Large intestine (tissue), 3 donors: ENCODE data around the gene RGS14. TPM values are rescaled to one million over a fixed set of nuclear protein-coding genes. Genes with fewer than 3 reads are reported as not detected.

ENCODE experiments used
- DNase-seq, 2 donors: peaks; one replicate each; pipeline versions ENCODE4 v3.0.0 to v3.0.0-alpha.2; 2013
- H3K27ac ChIP-seq: one replicate; pipeline ENCODE4 v1.5.1; 2013; ENCODE audit warnings: low read length
- H3K27me3 ChIP-seq: 2 replicates; pipeline ENCODE4 v1.6.1; 2013; ENCODE audit warnings: low read length; ENCODE audit not compliant: control insufficient read depth, insufficient read depth
- H3K36me3 ChIP-seq: 2 replicates; pipeline ENCODE4 v1.6.1; 2013; ENCODE audit warnings: low read length; ENCODE audit not compliant: control insufficient read depth, insufficient read depth
- H3K4me1 ChIP-seq: one replicate; pipeline ENCODE4 v1.6.1; 2013; ENCODE audit warnings: low read length; ENCODE audit not compliant: control insufficient read depth, insufficient read depth
- H3K4me3 ChIP-seq: one replicate; pipeline ENCODE4 v1.5.1; 2013; ENCODE audit warnings: low read length
- H3K9me3 ChIP-seq: one replicate; pipeline ENCODE4 v1.6.1; 2013; ENCODE audit warnings: mild to moderate bottlenecking, low read depth, low read length, moderate library complexity; ENCODE audit not compliant: control insufficient read depth
- WGBS: methylation state at CpG from one replicate; pipeline ENCODE4 v1.1.5; 2013; ENCODE audit warnings: low lambda C conversion rate; ENCODE audit not compliant: insufficient coverage; 5-methylcytosine and 5-hydroxymethylcytosine counted together
- polyA plus RNA-seq: library from polyadenylated mRNA; unstranded; fragments of 120-200 nt; gene quantifications from one replicate; pipeline ENCODE4 v1.2.1, GENCODE V29; 2013

Gene RGS14
- polyA plus RNA-seq, 1 donor, result 20.0 TPM

DNA sequence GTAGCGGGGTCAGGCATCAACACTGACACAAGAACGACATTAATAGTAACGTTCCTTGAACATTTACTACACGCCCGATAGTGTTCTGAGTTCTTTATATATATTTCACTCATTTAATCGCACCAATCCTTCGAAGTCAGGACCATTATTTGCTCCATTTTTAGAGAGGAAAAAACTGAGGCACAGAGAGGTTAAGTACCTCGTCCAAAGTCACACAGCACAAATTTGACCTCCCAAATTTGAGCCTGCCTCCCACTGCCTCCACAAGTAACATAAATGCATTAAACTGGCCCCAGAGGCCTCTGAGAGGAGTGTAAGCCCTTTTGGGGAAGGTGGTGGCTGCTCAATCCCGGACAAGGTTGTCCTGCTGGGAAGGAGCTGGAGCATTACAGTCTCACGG is 5.8 kb downstream of the RGS14 start:
- no CpG with 5 or more reads among the region's 10 CpGs for WGBS
- Histone ChIP-seq H3K9me3 (peaks cover 4% of the 10 kb centered on the region), H3K36me3 (no peaks in the 10 kb centered on the region), H3K4me3 (no peak overlapping the region), H3K4me1 (peaks cover 27% of the 10 kb centered on the region), H3K27ac (no peak overlapping the region), H3K27me3 (no peaks in the 10 kb centered on the region)
- DNase-seq, result no peak

DNA sequence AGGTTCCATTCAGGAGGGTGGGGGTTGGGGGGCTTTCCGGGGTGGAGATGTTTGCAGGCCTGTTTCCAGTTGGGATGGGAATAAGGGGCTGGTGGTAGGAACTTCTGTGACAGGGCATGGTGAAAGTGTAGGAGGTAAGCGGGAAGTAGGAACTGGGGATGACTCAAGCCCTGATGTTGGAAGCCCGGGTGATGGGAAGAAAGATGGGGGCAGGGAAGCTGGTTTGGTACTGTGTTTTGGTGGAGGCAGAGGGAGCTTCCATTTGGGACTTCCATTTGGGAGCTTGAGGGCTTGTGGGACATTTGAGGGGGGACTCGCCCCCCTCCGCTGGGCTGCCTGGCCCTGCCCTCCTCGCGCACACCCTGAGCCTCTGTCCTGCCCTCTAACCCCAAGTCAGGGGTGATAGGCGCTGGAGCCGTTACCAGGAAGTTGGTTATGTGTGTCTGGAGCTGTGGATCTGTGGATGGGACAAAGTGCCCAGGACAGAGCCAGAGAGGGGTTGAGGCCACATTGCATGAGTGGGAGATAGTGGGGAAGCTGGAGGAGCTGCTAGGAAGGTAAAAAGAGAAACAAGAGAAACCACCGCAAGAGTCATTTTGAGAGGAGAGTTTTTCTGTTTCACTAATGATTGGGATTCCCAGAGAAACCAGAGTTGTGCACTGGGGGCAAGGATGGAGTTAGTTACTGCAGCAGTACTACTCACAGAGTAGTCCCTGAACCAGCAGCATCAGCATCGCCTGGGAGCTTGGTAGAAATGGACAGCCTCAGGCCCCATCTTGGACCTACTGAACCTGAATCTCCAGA is 6.6 kb downstream of the RGS14 start:
- Histone ChIP-seq H3K36me3 (no peaks in the 10 kb centered on the region), H3K4me1 (peaks cover 27% of the 10 kb centered on the region), H3K27ac (no peak overlapping the region), H3K9me3 (peaks cover 4% of the 10 kb centered on the region), H3K4me3 (no peak overlapping the region), H3K27me3 (no peaks in the 10 kb centered on the region)
- WGBS, result 69% methylated on average over 2 of the region's 11 CpGs
- no peak for DNase-seq

DNA sequence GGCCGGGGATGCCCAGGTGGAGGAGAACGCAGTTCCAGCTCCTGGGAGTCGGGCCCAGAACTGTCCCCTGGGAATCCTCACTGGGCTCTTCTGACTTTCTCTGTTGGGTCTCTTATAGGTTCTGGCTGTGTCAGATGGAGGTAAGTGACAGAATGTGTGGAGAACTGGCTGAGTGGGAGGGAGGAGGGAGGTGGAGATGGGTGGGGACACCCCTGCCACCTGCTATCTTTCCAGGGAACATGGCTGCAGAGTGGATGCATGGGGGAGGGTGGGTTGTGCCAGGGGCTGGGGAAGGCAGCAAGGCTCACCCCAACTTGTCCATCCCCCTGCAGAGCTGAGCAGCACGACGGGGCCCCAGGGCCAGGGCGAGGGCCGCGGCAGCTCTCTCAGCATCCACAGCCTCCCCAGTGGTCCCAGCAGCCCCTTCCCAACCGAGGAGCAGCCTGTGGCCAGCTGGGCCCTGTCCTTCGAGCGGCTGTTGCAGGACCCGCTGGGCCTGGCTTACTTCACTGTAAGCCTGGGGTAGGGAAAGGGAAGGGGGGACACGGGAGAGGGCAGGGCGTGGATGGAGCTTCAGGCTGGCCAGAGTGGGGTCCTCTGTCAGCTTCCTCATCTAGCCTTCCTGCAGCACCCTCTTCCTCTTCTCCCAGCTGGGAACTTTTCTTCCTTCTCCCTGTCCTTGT is 8.3 kb downstream of the RGS14 start:
- H3K9me3 ChIP-seq, result peaks cover 4% of the 10 kb centered on the region
- H3K27ac ChIP-seq, result peak overlapping the region; percentile 69
- H3K36me3 ChIP-seq, result no peaks in the 10 kb centered on the region
- no peak for DNase-seq
- H3K4me3 ChIP-seq, result no peak overlapping the region
- H3K4me1 ChIP-seq, result peaks cover 31% of the 10 kb centered on the region
- no peaks in the 10 kb centered on the region for H3K27me3 ChIP-seq
- no CpG with 5 or more reads among the region's 14 CpGs for WGBS

DNA sequence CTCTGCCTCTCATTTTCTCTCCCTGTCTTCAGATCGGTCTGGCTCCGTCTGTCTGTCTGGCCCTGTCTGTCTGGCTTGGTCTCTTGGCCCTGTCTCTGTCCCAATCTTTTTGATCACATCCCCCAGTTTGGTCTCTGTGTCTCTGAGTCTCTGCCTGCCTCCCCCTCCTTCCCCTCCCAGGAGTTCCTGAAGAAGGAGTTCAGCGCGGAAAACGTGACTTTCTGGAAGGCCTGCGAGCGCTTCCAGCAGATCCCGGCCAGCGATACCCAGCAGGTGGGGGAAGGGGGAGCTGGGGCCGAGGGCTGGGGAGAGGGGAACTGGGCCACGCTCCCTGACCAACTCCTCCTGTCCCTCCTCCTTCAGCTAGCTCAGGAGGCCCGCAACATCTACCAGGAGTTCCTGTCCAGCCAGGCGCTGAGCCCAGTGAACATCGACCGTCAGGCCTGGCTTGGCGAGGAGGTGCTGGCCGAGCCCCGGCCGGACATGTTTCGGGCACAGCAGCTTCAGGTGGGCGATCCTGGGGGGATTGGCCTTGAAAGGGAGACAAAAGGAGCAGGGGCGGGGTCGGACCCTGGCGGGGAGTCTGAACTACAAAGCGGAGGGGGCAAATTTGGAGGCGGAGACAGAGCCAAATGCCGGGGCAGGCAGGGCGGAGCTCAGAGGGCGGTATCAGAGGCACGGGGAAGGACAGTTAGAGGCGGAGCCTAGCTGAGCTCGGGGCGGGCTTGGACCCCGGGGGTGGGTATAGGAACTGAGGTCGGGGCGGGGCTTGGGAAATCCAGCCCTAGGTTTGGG is 9.0 kb downstream of the RGS14 start:
- DNase-seq, result peak; percentile 78 to 89
- Histone ChIP-seq H3K27me3 (no peaks in the 10 kb centered on the region), H3K9me3 (peaks cover 4% of the 10 kb centered on the region), H3K4me1 (peaks cover 36% of the 10 kb centered on the region), H3K27ac (peak overlapping the region; percentile 69), H3K4me3 (peak overlapping the region; percentile 52), H3K36me3 (no peaks in the 10 kb centered on the region)
- WGBS, result no CpG with 5 or more reads among the region's 36 CpGs

DNA sequence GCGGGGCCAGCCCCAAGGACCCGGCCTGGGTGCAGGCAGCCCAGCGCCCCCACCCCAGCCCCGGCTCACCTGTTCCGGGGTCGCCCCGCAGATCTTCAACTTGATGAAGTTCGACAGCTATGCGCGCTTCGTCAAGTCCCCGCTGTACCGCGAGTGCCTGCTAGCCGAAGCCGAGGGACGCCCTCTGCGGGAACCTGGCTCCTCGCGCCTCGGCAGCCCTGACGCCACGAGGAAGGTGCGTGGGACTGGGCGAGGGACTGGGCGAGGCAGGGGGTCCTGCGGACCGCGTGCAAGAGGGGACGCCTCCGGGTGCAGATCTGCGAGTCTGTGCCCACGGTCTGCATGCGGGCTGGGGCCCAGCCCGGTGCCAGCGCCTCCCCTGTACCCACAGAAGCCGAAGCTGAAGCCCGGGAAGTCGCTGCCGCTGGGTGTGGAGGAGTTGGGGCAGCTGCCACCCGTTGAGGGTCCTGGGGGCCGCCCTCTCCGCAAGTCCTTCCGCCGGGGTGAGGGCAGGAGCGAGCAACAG is 9.7 kb downstream of the RGS14 start:
- H3K4me1 ChIP-seq, result peaks cover 36% of the 10 kb centered on the region
- DNase-seq, result no peak
- no peaks in the 10 kb centered on the region for H3K27me3 ChIP-seq
- no CpG with 5 or more reads among the region's 46 CpGs for WGBS
- H3K36me3 ChIP-seq, result peaks cover 4% of the 10 kb centered on the region
- H3K27ac ChIP-seq, result no peak overlapping the region
- peak overlapping the region; percentile 52 for H3K4me3 ChIP-seq
- H3K9me3 ChIP-seq, result peaks cover 4% of the 10 kb centered on the region

DNA sequence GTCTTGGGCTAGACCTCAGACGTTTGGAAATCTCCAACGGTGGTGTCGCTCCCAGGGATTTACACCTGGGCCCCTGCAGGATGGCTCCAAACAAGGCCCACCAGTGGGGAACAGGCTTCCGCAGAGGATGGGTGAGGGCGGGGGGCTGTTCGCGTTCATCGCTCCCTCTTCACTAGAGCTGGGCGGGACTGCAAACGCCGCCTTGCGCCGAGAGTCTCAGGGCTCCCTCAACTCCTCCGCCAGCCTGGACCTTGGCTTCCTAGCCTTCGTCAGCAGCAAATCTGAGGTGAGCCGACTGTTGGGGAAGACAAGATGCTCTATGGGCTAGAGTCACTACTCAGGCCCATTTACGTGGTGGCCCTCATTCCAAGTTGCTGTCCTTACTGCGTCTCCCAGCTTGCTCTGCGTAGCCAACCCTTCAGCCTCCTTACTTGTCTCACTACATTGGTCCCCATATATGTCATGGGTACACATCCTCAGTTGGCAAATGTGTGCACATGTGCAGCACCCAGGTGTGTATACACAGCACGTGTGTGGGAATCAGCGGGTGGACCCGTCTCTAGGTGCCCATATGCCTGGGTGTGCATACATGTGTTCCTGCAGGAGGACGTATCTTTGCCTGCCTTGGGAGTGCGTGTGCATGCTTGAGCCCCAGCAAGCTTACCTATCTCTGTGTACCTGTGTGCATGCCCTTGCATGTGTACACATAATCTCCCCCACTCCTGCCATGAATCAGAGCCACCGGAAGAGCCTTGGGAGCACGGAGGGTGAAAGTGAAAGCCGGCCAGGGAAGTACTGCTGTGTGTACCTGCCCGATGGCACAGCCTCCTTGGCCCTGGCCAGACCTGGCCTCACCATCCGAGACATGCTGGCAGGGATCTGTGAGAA is 10.5 kb downstream of the RGS14 start:
- Histone ChIP-seq H3K4me3 (no peak overlapping the region), H3K9me3 (peaks cover 4% of the 10 kb centered on the region), H3K27me3 (no peaks in the 10 kb centered on the region), H3K27ac (no peak overlapping the region), H3K36me3 (peaks cover 4% of the 10 kb centered on the region), H3K4me1 (peaks cover 36% of the 10 kb centered on the region)
- no CpG with 5 or more reads among the region's 29 CpGs for WGBS
- peak in 1 of 2 donors; percentile 21 for DNase-seq

DNA sequence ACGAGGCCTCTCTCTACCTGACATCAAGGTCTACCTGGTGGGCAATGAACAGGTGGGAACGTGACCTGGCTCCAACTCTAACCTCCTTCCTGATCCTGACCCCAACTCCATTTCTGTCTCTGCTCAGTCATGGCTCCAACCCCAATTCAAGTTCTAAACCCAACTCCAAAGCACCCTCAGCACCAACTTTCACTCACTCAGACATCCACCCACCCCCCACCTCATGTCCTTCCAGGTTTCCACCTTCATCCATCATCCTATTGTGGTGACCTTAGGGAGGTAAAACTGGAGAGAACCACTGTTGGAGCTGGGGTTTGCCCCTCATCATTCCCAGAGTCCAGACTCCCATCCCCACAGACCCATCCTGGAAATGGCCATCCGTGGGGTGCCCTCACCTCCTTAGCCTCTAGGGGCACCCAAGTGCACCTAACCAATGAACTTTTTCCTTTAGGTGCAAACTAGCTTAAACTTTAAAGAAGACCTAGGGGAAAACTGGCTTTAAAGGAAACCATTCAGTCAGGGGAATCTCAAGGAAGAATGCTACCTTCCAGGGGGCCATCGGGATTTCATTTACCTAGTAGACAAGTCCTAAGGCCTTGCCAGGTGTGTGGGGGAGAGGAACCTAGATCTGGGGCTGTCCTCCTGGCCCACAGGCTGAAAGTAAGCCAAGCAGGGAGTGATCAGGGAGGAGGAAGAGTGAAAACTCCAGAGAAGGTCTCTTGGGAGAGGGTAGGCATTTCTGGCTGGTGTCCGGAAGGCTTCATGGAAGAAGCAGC is 11.3 kb downstream of the RGS14 start:
- Histone ChIP-seq H3K9me3 (peaks cover 4% of the 10 kb centered on the region), H3K36me3 (peaks cover 4% of the 10 kb centered on the region), H3K27me3 (no peaks in the 10 kb centered on the region), H3K27ac (no peak overlapping the region), H3K4me3 (no peak overlapping the region), H3K4me1 (peaks cover 30% of the 10 kb centered on the region)
- DNase-seq, result peak in 1 of 2 donors; percentile 42
- WGBS, result no CpG with 5 or more reads among the region's 5 CpGs

DNA sequence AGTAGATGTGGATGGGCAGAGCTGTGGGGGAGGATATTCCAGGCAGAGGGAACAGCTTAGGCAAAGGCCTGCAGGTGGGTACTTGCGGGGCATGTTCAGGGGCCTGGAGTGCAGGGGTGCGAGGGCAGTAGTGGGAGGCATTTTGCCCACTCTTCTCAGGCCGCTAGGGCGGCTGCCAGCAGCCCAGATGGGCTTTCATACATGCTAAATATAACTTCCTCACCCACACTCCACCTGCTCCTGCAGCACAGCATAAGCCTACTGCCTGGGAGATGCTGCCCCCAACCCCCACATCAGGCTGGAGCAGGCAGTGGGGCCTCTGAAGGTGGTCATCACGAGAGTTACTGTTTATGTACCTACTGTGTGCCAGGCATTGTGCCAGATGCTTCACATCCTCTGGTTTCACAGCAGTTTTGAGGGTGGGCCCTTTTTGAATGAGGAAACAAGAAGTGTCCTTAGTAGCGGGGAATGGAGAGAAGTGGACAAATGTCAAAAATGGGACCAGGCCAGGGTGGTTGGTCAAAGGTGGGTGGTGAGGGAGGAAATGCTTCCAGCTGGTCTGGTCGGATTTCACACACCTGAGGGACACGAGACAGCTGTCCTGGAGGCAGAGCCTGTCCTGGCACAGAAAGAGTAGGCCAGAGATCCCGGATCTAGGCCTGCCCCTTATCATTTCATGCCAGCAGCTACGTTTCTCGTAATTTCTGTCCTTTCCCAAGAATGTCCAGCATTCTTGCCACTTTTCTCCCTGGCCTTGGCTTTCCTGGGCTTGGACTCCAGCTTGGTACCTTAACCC is 12.1 kb downstream of the RGS14 start:
- Histone ChIP-seq H3K9me3 (peaks cover 4% of the 10 kb centered on the region), H3K36me3 (peaks cover 4% of the 10 kb centered on the region), H3K4me3 (no peak overlapping the region), H3K4me1 (peaks cover 30% of the 10 kb centered on the region), H3K27ac (no peak overlapping the region), H3K27me3 (no peaks in the 10 kb centered on the region)
- no CpG with 5 or more reads among the region's 11 CpGs for WGBS
- no peak for DNase-seq
